NK-92 (cell line): ENCODE data around the gene MC1R.
"Not testable (repeated sequence)": the region's sequence is repeated elsewhere in the genome, so short reads cannot be mapped to it uniquely, and the experiment has no call there.

ENCODE experiments used
- DNase-seq: peaks from one replicate; lab custom pipeline; 2025; ENCODE audit not compliant: unreplicated experiment; lab: John Stamatoyannopoulos, UW

Gene MC1R

GRCh38 chr16:89934019-89934418 is 15.4 kb downstream of the MC1R start:
- DNase-seq: not testable (repeated sequence)

GRCh38 chr16:89934611-89935553 is 16.2 kb downstream of the MC1R start:
- no peak for DNase-seq

GRCh38 chr16:89935620-89936019 is 17.0 kb downstream of the MC1R start:
- not testable (repeated sequence) for DNase-seq

- DNase-seq: no peak
Observed at GRCh38 chr16:89936034-89936433, 17.4 kb downstream of the MC1R start.

- no peak for DNase-seq
Observed at GRCh38 chr16:89936508-89936907, 17.8 kb downstream of the MC1R start.

GRCh38 chr16:89936981-89937380 is 18.3 kb downstream of the MC1R start:
- no peak for DNase-seq

GRCh38 chr16:89938175-89938885 is 19.7 kb downstream of the MC1R start:
- DNase-seq: no peak

GRCh38 chr16:89944773-89945172 is 26.1 kb downstream of the MC1R start:
- no peak for DNase-seq

- DNase-seq: no peak
Observed at GRCh38 chr16:89945654-89946053, 27.0 kb downstream of the MC1R start.

- no peak for DNase-seq
Observed at GRCh38 chr16:89946515-89946914, 27.9 kb downstream of the MC1R start.

- no peak for DNase-seq
Observed at GRCh38 chr16:89949121-89949742, 30.6 kb downstream of the MC1R start.

GRCh38 chr16:89949756-89950155 is 31.1 kb downstream of the MC1R start:
- no peak for DNase-seq

GRCh38 chr16:89951509-89951908 is 32.8 kb downstream of the MC1R start:
- DNase-seq: no peak

GRCh38 chr16:89952049-89952448 is 33.4 kb downstream of the MC1R start:
- no peak for DNase-seq

GRCh38 chr16:89952551-89952950 is 33.9 kb downstream of the MC1R start:
- DNase-seq: no peak

GRCh38 chr16:89953671-89954406 is 35.2 kb downstream of the MC1R start:
- DNase-seq: no peak

GRCh38 chr16:89954462-89954861 is 35.8 kb downstream of the MC1R start:
- no peak for DNase-seq

GRCh38 chr16:89955001-89955685 is 36.5 kb downstream of the MC1R start:
- DNase-seq: no peak

- DNase-seq: no peak
Observed at GRCh38 chr16:89956505-89957215, 38.0 kb downstream of the MC1R start.
